Mesendoderm (in vitro differentiated cells): Measurements from ENCODE around the gene PPAN.

Source experiments
- DNase-seq: peaks from one replicate; pipeline ENCODE4 v3.0.0; 2013
- H2AK5ac ChIP-seq: 2 replicates; pipeline ENCODE4 v1.6.1; 2013; ENCODE audit warnings: low read length, inconsistent platforms
- H2BK120ac ChIP-seq: 2 replicates; pipeline ENCODE4 v1.6.1; 2013; ENCODE audit warnings: low read depth, mild to moderate bottlenecking, low read length, moderate library complexity, mixed read lengths
- H2BK15ac ChIP-seq: replicated peaks from 2 replicates; pipeline ENCODE4 v1.6.1; 2013; ENCODE audit warnings: low read depth, mild to moderate bottlenecking, moderate library complexity
- H2BK5ac ChIP-seq: 2 replicates; pipeline ENCODE4 v1.6.1; 2013; ENCODE audit warnings: low read length, inconsistent platforms
- H3K18ac ChIP-seq: 2 replicates; pipeline ENCODE4 v1.6.1; 2013; ENCODE audit warnings: mild to moderate bottlenecking, low read length, mixed read lengths
- H3K23ac ChIP-seq: one replicate; pipeline ENCODE4 v1.6.1; 2013; ENCODE audit warnings: low read length
- H3K27ac ChIP-seq: 2 replicates; pipeline ENCODE4 v1.5.1; 2013; ENCODE audit warnings: low read depth, mild to moderate bottlenecking, inconsistent platforms, low read length, moderate library complexity
- H3K27me3 ChIP-seq: 2 replicates; pipeline ENCODE4 v1.6.1; 2013; ENCODE audit warnings: low read length, control low read depth, mild to moderate bottlenecking, inconsistent platforms; ENCODE audit not compliant: insufficient read depth, poor library complexity
- H3K36me3 ChIP-seq: 2 replicates; pipeline ENCODE4 v1.6.1; 2013; ENCODE audit warnings: low read length, inconsistent platforms; ENCODE audit not compliant: control insufficient read depth, insufficient read depth
- H3K4ac ChIP-seq: one replicate; pipeline ENCODE4 v1.6.1; 2013; ENCODE audit warnings: low read depth, mild to moderate bottlenecking, low read length, moderate library complexity
- H3K4me1 ChIP-seq: 2 replicates; pipeline ENCODE4 v1.6.1; 2013; ENCODE audit warnings: low read depth, low read length, inconsistent platforms; ENCODE audit not compliant: control insufficient read depth
- H3K4me2 ChIP-seq: 2 replicates; pipeline ENCODE4 v1.6.1; 2013; ENCODE audit warnings: low read length
- H3K4me3 ChIP-seq: 2 replicates; pipeline ENCODE4 v1.5.1; 2013; ENCODE audit warnings: mild to moderate bottlenecking, low read length
- H3K56ac ChIP-seq: one replicate; pipeline ENCODE4 v1.6.1; 2013; ENCODE audit warnings: low read length
- H3K79me1 ChIP-seq: 2 replicates; pipeline ENCODE4 v1.6.1; 2013; ENCODE audit warnings: low read length, inconsistent platforms
- H3K79me2 ChIP-seq: 2 replicates; pipeline ENCODE4 v1.6.1; 2013; ENCODE audit warnings: mild to moderate bottlenecking, low read length; ENCODE audit not compliant: control insufficient read depth, insufficient read depth
- H3K9ac ChIP-seq: 2 replicates; pipeline ENCODE4 v1.6.1; 2013; ENCODE audit warnings: low read length, inconsistent platforms
- H4K5ac ChIP-seq: one replicate; pipeline ENCODE4 v1.6.1; 2013; ENCODE audit warnings: low read length
- H4K8ac ChIP-seq: one replicate; pipeline ENCODE4 v1.6.1; 2013; ENCODE audit warnings: low read depth, mild to moderate bottlenecking, control low read depth, low read length, moderate library complexity
- WGBS: extraction: QIAGEN DNeasy Blood & Tissue Kit; methylation state at CpG from one replicate; pipeline ENCODE4 v1.1.7; 2013; ENCODE audit warnings: low lambda C conversion rate, missing lambda C conversion rate; ENCODE audit not compliant: insufficient coverage; ENCODE audit errors: extremely low coverage; 5-methylcytosine and 5-hydroxymethylcytosine counted together

The PPAN gene

DNA sequence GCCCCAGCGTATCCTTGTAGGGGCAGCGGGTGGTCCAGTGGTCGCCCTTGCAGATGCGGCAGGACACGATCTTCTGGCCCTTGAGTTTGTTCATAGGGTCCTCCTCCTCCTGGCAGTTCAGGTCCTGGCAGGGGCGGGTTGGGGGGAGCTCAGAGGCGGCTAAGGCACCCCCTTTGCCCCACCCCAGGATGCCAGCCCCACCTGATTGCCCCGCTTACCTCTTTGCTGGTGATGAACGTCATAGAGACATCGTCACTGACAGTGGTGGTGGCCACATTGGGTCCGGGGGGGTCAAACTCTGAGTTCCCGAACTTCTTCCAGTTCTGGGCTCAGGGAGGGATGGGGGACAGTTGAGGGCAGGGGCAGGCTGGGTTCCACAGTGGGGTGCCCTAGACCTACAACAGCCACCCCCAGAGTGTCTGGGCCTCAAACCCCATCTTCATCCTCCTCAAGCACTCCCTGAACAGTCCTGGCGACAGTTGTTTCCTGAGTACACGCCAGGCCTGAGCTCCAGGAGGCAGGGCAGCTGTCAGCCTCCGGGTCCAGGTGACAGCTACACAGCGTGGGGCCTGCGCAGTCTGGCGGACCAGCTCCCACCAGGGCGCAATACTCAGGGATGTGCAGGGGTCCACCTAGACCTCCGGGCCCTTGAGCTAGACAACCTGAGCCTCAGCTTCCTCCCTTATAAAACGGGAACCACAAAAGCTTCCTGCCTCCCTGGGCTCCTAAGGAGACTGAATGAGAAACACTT, 10.9 kb downstream of the PPAN start:
- Histone ChIP-seq H2BK5ac (no peak overlapping the region), H3K79me1 (peaks cover 11% of the 10 kb centered on the region), H2BK15ac (no peak overlapping the region), H3K27ac (no peak overlapping the region), H3K4me1 (peaks cover 1% of the 10 kb centered on the region), H2BK120ac (no peak overlapping the region), H4K8ac (no peak overlapping the region), H3K4ac (no peak overlapping the region), H3K36me3 (peaks cover 10% of the 10 kb centered on the region), H3K9ac (no peak overlapping the region), H3K4me3 (no peak overlapping the region), H4K5ac (no peak overlapping the region), H3K27me3 (no peaks in the 10 kb centered on the region), H3K79me2 (peaks cover 11% of the 10 kb centered on the region), H3K18ac (no peak overlapping the region), H3K56ac (no peak overlapping the region), H3K23ac (no peak overlapping the region), H2AK5ac (no peak overlapping the region), H3K4me2 (no peak overlapping the region)
- WGBS = no CpG with 5 or more reads among the region's 21 CpGs
- no peak for DNase-seq

DNA sequence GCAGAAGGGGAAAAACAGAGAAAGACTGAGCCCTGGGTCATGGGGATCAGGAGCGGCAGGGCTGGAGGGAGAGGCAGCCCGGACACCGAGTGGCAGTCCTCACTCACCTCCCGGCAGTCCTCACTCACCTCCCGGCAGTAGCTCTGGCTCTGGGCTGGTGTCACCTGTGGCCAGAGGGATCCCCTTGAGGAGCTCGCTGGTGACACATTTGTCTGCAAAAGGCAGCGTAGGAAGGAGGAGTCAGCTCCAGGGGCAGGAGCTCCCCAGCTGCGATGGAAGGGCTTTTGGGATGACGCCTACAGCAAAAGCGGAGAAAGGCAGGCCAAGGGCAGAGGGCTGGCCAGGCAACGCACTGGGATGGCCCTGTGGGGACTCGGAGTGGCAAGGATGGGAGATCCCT, 12.8 kb downstream of the PPAN start:
- Histone ChIP-seq H2BK15ac (no peak overlapping the region), H2AK5ac (peak overlapping the region; percentile 48), H3K23ac (no peak overlapping the region), H3K4me1 (peaks cover 1% of the 10 kb centered on the region), H3K56ac (peak overlapping the region; percentile 98), H3K36me3 (peaks cover 10% of the 10 kb centered on the region), H3K4me3 (peak overlapping the region; percentile 87), H4K8ac (no peak overlapping the region), H4K5ac (no peak overlapping the region), H3K4me2 (peak overlapping the region; percentile 82), H2BK120ac (no peak overlapping the region), H3K18ac (no peak overlapping the region), H3K79me1 (peaks cover 11% of the 10 kb centered on the region), H3K79me2 (peaks cover 11% of the 10 kb centered on the region), H2BK5ac (no peak overlapping the region), H3K9ac (peak overlapping the region; percentile 93), H3K4ac (no peak overlapping the region), H3K27me3 (no peaks in the 10 kb centered on the region), H3K27ac (no peak overlapping the region)
- WGBS = no CpG with 5 or more reads among the region's 12 CpGs
- peak; percentile 45 for DNase-seq

DNA sequence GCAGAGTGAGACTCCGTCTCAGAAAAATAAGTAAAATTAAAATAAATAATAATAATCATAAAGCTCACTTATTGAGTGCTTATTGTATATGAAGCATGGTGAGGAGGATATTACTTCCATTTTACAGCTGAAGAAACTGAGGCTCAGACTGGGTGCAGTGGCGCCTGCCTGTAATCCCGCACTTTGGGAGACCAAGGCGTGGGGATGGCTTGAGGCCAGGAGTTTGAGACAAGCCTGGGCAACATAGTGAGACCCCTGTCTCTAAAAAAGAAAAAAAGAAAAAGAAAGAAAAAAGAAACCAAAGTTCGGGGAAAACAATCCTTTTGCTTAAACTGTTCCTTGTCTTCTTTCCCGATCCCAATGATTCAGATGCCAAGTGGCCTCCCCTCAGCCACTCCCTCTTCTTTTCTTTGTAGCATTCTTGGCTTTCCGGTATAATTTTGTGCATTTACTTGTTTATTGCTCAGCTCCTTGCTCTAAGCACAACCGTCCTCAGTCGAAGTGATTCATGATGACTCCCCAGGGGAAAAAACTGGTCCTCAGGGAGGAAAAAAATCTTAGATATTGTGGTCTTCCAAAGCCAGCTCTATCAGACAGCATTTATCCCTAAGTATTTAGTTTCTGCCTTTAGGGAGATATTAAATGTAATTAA, 14.5 kb downstream of the PPAN start:
- no peak overlapping the region for H3K18ac ChIP-seq
- H4K5ac ChIP-seq = no peak overlapping the region
- peaks cover 11% of the 10 kb centered on the region for H3K79me1 ChIP-seq
- H3K56ac ChIP-seq = no peak overlapping the region
- no peak overlapping the region for H3K27ac ChIP-seq
- H2BK5ac ChIP-seq = no peak overlapping the region
- H3K27me3 ChIP-seq = no peaks in the 10 kb centered on the region
- H3K79me2 ChIP-seq = peaks cover 11% of the 10 kb centered on the region
- no peak overlapping the region for H3K23ac ChIP-seq
- no peak overlapping the region for H2BK15ac ChIP-seq
- peaks cover 1% of the 10 kb centered on the region for H3K4me1 ChIP-seq
- WGBS = no CpG with 5 or more reads among the region's 9 CpGs
- no peak overlapping the region for H2BK120ac ChIP-seq
- no peak overlapping the region for H3K4me2 ChIP-seq
- H3K4ac ChIP-seq = no peak overlapping the region
- H3K4me3 ChIP-seq = no peak overlapping the region
- H3K36me3 ChIP-seq = peaks cover 9% of the 10 kb centered on the region
- no peak overlapping the region for H3K9ac ChIP-seq
- no peak overlapping the region for H4K8ac ChIP-seq
- no peak for DNase-seq
- no peak overlapping the region for H2AK5ac ChIP-seq

DNA sequence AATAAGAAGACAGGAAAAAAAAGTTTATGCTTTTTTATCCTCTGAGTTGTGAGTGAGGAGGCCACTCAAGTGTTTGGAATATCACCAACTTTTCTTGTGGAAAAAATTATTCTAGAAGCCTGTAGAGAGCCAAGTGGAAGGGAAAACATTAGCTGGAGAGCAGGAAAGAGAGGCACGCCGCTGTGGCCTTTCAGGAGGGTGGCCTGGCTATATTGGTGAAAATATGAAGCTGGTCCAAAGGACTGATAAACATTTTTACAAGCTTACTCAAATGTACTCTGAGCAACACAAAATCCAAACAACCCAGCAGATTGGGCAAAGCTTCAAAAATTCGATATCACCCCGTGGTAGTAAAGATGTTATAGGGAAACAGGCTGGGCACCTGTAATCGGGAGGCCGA, 15.9 kb downstream of the PPAN start:
- H2BK15ac ChIP-seq = no peak overlapping the region
- no peak overlapping the region for H3K9ac ChIP-seq
- WGBS = no CpG with 5 or more reads among the region's 6 CpGs
- H2BK5ac ChIP-seq = no peak overlapping the region
- no peak overlapping the region for H3K4me3 ChIP-seq
- no peak overlapping the region for H4K8ac ChIP-seq
- H3K27me3 ChIP-seq = no peaks in the 10 kb centered on the region
- H3K4ac ChIP-seq = no peak overlapping the region
- H3K79me1 ChIP-seq = peaks cover 11% of the 10 kb centered on the region
- H3K4me1 ChIP-seq = peaks cover 1% of the 10 kb centered on the region
- H3K27ac ChIP-seq = no peak overlapping the region
- no peak overlapping the region for H4K5ac ChIP-seq
- H3K4me2 ChIP-seq = no peak overlapping the region
- no peak overlapping the region for H3K56ac ChIP-seq
- DNase-seq = no peak
- no peak overlapping the region for H2BK120ac ChIP-seq
- no peak overlapping the region for H2AK5ac ChIP-seq
- H3K79me2 ChIP-seq = peaks cover 11% of the 10 kb centered on the region
- H3K18ac ChIP-seq = no peak overlapping the region
- no peak overlapping the region for H3K23ac ChIP-seq
- peaks cover 5% of the 10 kb centered on the region for H3K36me3 ChIP-seq

DNA sequence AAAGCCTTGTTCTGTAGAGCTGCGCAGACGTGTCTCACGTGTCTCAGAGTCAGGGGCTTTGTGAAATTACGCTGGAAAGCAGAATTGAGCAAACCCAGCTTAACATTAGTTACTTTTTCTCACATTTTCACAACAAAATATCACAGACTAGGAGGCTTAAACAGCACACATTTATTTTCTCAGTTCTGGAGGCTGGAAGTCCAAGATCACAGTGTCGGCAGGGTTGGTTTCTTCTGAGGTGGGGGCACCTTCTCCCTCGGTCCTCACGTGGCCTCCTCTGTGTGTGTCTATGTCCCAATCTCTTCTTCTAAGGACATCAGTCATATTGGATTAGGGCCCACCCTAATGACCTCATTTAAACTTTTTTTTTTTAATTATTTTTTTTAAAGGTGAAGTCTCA, 18.3 kb downstream of the PPAN start:
- Histone ChIP-seq H2AK5ac (no peak overlapping the region), H3K27ac (no peak overlapping the region)
- WGBS = no CpG with 5 or more reads among the region's 7 CpGs

More for the DNA sequence above, 18.3 kb downstream of the PPAN start:
- Histone ChIP-seq H3K18ac (no peak overlapping the region), H3K4me3 (no peak overlapping the region), H3K4me1 (no peaks in the 10 kb centered on the region), H3K36me3 (no peaks in the 10 kb centered on the region), H2BK120ac (no peak overlapping the region), H3K9ac (no peak overlapping the region), H2BK5ac (no peak overlapping the region), H4K8ac (no peak overlapping the region), H2BK15ac (no peak overlapping the region), H3K27me3 (no peaks in the 10 kb centered on the region), H3K79me2 (peaks cover 2% of the 10 kb centered on the region), H3K79me1 (peaks cover under 1% of the 10 kb centered on the region), H4K5ac (no peak overlapping the region), H3K4ac (no peak overlapping the region), H3K56ac (no peak overlapping the region), H3K4me2 (no peak overlapping the region), H3K23ac (no peak overlapping the region)
- no peak for DNase-seq
